GM13977 (cell line): ENCODE results near the gene BLTP3A.
"Not testable (repeated sequence)": the region's sequence is repeated elsewhere in the genome, so short reads cannot be mapped to it uniquely, and the experiment has no call there.

Experiments used
- DNase-seq: peaks from one replicate; pipeline ENCODE4 v3.0.0; 2012; ENCODE audit warnings: low spot score
- in situ Hi-C: fragments of 300-500 bp; cut with MboI; formaldehyde crosslinking; loops from one replicate; pipeline ENCODE4 v1.12.0; 2022; ENCODE audit warnings: low sequenced_read_pairs, low pct_unique_long_range_greater_than_20kb, mixed read lengths, inconsistent platforms; ENCODE audit not compliant: unreplicated experiment
- TF ChIP-seq, protein P1 (sequence below): IDR thresholded peaks from 2 replicates; pipeline ENCODE4 v1.5.1; 2012; ENCODE audit warnings: mild to moderate bottlenecking, control low read depth; ENCODE audit not compliant: insufficient read depth; ENCODE audit errors: extremely low read depth, missing control alignments

Gene BLTP3A

DNA sequence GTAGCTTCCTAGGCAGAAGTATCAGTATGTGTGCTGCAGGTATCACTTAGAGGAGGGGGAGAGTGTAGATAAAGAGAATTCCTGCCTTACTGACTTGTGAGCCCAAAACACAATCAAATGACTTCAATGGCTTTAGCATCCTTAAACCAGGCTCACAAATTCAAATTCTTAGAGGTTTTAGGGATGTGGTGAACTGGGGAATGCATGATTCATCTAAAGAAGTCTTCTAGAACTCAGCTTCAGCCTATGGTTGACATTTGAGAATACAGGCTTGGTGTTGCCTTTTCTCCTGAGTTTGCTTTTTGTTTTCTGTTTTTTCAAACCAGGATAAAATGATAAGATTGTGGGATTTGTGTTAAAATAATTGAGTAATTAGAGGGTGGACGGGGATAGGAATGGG lies 20.2 kb upstream of the BLTP3A start:
- TF ChIP-seq, protein P1, sequence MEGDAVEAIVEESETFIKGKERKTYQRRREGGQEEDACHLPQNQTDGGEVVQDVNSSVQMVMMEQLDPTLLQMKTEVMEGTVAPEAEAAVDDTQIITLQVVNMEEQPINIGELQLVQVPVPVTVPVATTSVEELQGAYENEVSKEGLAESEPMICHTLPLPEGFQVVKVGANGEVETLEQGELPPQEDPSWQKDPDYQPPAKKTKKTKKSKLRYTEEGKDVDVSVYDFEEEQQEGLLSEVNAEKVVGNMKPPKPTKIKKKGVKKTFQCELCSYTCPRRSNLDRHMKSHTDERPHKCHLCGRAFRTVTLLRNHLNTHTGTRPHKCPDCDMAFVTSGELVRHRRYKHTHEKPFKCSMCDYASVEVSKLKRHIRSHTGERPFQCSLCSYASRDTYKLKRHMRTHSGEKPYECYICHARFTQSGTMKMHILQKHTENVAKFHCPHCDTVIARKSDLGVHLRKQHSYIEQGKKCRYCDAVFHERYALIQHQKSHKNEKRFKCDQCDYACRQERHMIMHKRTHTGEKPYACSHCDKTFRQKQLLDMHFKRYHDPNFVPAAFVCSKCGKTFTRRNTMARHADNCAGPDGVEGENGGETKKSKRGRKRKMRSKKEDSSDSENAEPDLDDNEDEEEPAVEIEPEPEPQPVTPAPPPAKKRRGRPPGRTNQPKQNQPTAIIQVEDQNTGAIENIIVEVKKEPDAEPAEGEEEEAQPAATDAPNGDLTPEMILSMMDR = no peak
- no peak for DNase-seq
- in situ Hi-C loops = no loop called here

DNA sequence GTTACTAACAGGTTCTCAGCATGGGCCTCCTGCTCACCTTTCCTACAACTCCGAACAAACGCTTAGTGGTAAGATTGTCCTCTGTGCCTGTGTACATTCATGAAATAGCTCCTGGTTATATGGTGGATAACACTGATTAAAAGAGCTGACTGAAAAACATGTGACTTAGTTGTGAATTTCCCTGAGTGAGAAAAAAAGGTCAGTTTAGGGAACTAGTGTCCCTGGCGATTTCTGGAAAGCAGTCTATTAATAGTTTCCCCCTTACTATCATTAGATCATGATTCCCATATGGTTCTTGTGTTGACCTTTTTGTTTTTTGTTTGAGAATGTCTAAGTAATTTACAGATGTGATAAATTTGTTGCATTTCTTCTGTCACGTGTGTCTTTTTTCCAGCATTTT lies 18.9 kb upstream of the BLTP3A start:
- DNase-seq = no peak
- in situ Hi-C loops = no loop called here
- TF ChIP-seq, protein P1 = no peak

DNA sequence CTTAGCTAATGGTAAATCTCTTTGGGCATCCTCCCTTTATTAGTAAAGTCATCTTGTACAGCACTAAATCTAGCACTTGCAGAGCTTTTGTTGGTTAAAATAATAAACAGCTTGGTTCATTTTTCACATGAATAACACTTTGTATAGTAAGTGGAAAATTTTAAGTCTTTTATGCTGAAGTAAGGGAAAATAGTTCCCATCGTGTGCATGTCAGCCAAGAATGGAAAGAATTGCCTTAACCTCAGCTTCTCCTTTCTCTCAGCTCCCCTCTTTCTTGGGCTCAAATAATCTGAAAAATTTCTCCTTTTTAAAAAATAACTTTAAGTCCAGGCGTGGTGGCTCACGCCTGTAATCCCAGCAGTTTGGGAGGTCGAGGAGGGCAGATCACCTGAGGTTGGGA lies 18.0 kb upstream of the BLTP3A start:
- DNase-seq = no peak
- TF ChIP-seq, protein P1 = no peak
- in situ Hi-C loops = no loop called here

DNA sequence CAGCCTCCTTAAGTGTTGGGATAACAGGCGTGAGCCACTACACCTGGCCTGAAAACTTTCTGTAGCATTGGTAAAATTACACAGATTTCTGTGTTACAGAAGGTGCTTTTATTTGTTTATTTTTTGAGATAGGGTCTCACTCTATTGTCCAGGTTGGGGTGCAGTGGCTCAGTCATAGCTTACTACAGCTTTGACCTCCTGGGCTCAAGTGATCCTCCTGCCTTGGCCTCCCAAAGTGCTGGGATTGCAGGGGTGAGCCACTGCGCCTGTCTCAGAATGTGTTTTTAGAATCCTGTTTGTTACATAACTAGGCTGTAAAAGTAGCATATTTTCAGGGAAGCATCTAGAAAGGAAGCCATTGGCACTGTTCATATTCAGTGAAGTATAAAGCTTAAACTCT lies 16.9 kb upstream of the BLTP3A start:
- in situ Hi-C loops = no loop called here
- TF ChIP-seq, protein P1 = no peak
- no peak for DNase-seq

DNA sequence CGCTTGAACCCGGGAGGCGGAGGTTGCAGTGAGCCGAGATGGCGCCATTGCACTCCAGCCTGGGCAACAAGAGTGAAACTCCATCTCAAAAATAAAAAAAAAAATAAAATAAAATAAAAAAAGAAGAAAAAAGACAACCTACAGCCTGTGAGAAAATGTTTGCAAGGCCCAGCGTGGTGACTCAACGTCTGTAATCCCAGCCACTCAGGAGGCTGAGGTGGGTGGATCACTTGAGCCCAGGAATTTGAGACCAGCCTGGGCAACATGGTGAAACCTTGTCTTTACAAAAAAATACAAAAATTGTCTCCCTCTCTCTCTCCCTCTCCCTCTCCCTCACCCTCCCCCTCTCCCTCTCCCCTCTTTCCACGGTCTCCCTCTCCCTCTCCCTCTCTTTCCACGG lies 6.5 kb upstream of the BLTP3A start:
- in situ Hi-C loops, DNase-seq: not testable (repeated sequence)

DNA sequence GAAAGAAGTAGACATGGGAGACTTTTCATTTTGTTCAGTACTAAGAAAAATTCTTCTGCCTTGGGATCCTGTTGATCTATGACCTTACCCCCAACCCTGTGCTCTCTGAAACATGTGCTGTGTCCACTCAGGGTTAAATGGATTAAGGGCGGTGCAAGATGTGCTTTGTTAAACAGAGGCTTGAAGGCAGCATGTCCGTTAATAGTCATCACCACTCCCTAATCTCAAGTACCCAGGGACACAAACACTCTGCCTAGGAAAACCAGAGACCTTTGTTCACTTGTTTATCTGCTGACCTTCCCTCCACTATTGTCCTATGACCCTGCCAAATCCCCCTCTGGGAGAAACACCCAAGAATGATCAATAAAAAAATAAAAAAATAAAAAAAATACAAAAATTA lies 4.7 kb upstream of the BLTP3A start:
- in situ Hi-C loops, DNase-seq: not testable (repeated sequence)

DNA sequence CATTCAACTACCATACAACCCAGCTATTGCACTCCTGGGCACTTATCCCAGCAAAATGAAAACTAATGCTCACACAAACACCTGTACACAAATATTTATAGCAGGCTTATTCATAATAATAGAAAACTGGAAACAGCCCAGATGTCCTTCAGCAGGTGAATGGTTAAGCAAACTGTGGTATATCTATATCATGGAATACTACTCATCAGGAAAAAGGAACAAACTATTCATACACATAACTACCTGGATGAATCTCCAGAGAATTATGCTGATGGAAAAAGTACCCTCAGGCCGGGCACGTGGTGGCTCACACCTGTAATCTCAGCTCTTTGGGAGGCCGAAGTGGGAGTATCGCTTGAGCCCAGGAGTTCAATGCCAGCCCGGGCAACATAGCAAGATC lies 3.8 kb upstream of the BLTP3A start:
- in situ Hi-C loops = no loop called here

DNA sequence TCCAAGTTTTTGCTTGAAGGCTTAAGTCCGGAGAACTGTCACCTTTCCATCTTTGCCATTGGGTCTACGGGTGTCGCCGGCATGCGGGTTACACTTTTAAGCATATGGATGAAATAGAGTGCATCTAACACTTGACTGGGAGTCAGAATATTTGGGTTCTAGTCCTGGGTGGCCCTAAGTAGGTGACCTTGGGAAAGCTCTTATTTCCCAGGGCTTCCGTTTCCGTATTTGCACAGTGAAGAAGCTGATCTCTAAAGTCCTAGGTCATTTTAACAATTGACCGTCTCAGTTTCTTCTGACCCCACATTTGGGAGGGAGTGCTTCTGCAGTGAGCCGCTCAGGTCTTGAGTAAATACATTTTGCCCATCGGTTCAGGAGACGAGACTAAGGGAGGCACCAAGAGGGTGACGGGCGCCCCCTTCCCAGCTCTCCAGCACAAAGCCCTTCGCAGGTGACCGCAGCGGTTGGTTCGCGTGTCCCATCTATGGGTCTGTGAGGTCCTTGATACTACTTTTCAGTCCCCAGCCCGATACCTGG lies 651 bp upstream of the BLTP3A start:
- TF ChIP-seq, protein P1 = peak; percentile 44
- in situ Hi-C loops = no loop called here
- peak; percentile 74 for DNase-seq

More for the DNA sequence above, 3.8 kb upstream of the BLTP3A start:
- DNase-seq = no peak
- TF ChIP-seq, protein P1 = no peak
